Measurements from ENCODE around the gene NOTCH3. TPM values are rescaled to one million over a fixed set of nuclear protein-coding genes. Genes with fewer than 3 reads are reported as not detected.

The NOTCH3 gene
- total and polyA plus RNA-seq, 2 of the 8 experiments (the other 6 are each of a cell fraction or from before 2014, with no cell fraction given) = 37.5 to 107 TPM

Small RNA genes within 50 kb of the gene (microRNA-seq; reads per million reads assigned to microRNA genes)
- gene MIR6795 (ENCODE audit: borderline microRNAs expressed in 2 of 2, borderline number of aligned reads in 2 of 2, borderline replicate concordance in 1 of 2) = 0.41 to 1.1 reads per million in 2 experiments

Small RNA genes within 50 kb of the gene (small RNA-seq; reads per million reads assigned to genes)
- not detected for gene MIR6795 (ENCODE audit: insufficient read depth)
- not detected for gene RNU6-782P (ENCODE audit: insufficient read depth)

Other genes with a start within 250 kb of the NOTCH3 start
- gene SLC1A6, start 221.1 kb downstream of the NOTCH3 start, total RNA-seq (2021; fragmentation: NEBNext Ultra II Directional; extraction: Animal tissue kit (Norgen Biotek cat#: 25700)) = 13.6 and 14.0 TPM in 2 replicates
- gene SLC1A6, start 221.1 kb downstream of the NOTCH3 start, polyA plus RNA-seq (2011; rRNA removed) = 17.7 and 26.6 TPM in 2 replicates
- not detected in 2 replicates for gene CASP14, start 151.5 kb downstream of the NOTCH3 start, total RNA-seq (2021; fragmentation: NEBNext Ultra II Directional; extraction: Animal tissue kit (Norgen Biotek cat#: 25700))
- not detected in 2 replicates for gene CASP14, start 151.5 kb downstream of the NOTCH3 start, polyA plus RNA-seq (2011; rRNA removed)
- gene OR1I1, start 118.8 kb downstream of the NOTCH3 start, total RNA-seq (2021; fragmentation: NEBNext Ultra II Directional; extraction: Animal tissue kit (Norgen Biotek cat#: 25700)) = not detected in 2 replicates
- not detected in 2 replicates for gene OR1I1, start 118.8 kb downstream of the NOTCH3 start, polyA plus RNA-seq (2011; rRNA removed)
- gene SYDE1, start 93.6 kb downstream of the NOTCH3 start, total RNA-seq (2021; fragmentation: NEBNext Ultra II Directional; extraction: Animal tissue kit (Norgen Biotek cat#: 25700)) = 16.8 and 17.7 TPM in 2 replicates
- 12.0 and 16.1 TPM in 2 replicates for gene SYDE1, start 93.6 kb downstream of the NOTCH3 start, polyA plus RNA-seq (2011; rRNA removed)
- gene EPHX3, start 31.5 kb upstream of the NOTCH3 start, total RNA-seq (2021; fragmentation: NEBNext Ultra II Directional; extraction: Animal tissue kit (Norgen Biotek cat#: 25700)) = 30.2 and 30.9 TPM in 2 replicates
- 47.6 and 67.5 TPM in 2 replicates for gene EPHX3, start 31.5 kb upstream of the NOTCH3 start, polyA plus RNA-seq (2011; rRNA removed)
- gene BRD4, start 131.5 kb upstream of the NOTCH3 start, total RNA-seq (2021; fragmentation: NEBNext Ultra II Directional; extraction: Animal tissue kit (Norgen Biotek cat#: 25700)) = 144 and 146 TPM in 2 replicates
- gene BRD4, start 131.5 kb upstream of the NOTCH3 start, polyA plus RNA-seq (2011; rRNA removed) = 14.1 and 17.6 TPM in 2 replicates
- gene AKAP8, start 178.8 kb upstream of the NOTCH3 start, total RNA-seq (2021; fragmentation: NEBNext Ultra II Directional; extraction: Animal tissue kit (Norgen Biotek cat#: 25700)) = 41.0 and 41.3 TPM in 2 replicates
- gene AKAP8, start 178.8 kb upstream of the NOTCH3 start, polyA plus RNA-seq (2011; rRNA removed) = 17.0 and 20.8 TPM in 2 replicates
- gene AKAP8L, start 218.0 kb upstream of the NOTCH3 start, total RNA-seq (2021; fragmentation: NEBNext Ultra II Directional; extraction: Animal tissue kit (Norgen Biotek cat#: 25700)) = 127 and 138 TPM in 2 replicates
- 75.1 and 149 TPM in 2 replicates for gene AKAP8L, start 218.0 kb upstream of the NOTCH3 start, polyA plus RNA-seq (2011; rRNA removed)
- gene WIZ, start 249.0 kb upstream of the NOTCH3 start, total RNA-seq (2021; fragmentation: NEBNext Ultra II Directional; extraction: Animal tissue kit (Norgen Biotek cat#: 25700)) = 33.2 and 34.4 TPM in 2 replicates
- gene WIZ, start 249.0 kb upstream of the NOTCH3 start, polyA plus RNA-seq (2011; rRNA removed) = 12.5 and 22.7 TPM in 2 replicates

Measured in H1 (cell line).